ENCODE data around the gene SMOC1.
A peak's percentile ranks its signal among the peaks of the same experiment; 100 is the strongest.

The SMOC1 gene, protein sequence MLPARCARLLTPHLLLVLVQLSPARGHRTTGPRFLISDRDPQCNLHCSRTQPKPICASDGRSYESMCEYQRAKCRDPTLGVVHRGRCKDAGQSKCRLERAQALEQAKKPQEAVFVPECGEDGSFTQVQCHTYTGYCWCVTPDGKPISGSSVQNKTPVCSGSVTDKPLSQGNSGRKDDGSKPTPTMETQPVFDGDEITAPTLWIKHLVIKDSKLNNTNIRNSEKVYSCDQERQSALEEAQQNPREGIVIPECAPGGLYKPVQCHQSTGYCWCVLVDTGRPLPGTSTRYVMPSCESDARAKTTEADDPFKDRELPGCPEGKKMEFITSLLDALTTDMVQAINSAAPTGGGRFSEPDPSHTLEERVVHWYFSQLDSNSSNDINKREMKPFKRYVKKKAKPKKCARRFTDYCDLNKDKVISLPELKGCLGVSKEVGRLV

GRCh38 chr14:69879175-69880043 lies at the start of gene SMOC1:
TSS of gene SMOC1 (plus strand) at chr14:69879416. CDS start at chr14:69879679, 263 bp downstream.
- DNase-seq: peak; percentile 67

DNA sequence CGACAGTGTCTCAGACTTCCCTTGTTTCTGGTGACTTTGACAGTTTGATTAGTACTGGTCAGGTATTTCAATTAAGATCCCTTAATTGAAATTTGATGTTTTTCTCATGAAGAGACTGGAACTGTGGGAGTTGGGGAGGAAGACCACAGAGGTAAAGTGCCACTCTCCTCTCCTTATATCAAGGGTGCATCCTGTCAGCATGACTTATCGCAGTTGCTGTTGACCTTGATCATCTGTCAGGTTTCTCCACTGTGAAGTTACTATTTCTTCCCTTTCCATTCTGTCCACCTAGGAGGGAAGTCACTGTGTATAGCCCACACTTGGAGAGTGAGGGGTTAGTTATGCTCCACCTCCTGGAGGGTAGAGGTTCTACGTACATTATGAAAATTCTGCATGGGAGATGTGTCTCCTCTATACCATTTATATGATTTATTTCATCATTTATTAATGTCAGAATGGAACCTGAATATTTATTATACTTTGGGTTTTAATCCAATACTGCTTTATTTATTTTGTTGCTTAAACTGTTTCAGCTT lies 40.3 kb upstream of the SMOC1 start:
- DNase-seq: no peak

DNA sequence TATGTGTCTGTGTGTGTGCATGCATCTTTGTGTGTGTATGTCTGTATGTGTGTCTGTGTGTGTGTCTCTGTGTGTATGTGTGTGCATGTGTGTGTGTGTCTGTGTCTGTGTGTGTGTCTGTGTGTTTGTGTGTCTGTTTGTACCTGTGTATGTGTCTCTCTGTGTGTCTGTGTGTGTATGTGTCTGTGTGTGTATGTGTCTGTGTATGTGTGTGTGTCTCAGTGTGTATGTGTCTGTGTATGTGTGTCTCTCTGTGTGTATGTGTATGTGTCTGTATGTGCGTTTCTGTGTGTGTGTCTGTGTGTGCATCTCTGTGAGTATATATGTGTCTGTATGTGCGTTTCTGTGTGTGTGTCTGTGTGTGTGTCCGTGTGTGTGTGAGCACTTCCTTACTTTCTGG lies 39.6 kb upstream of the SMOC1 start:
- DNase-seq: no peak

DNA sequence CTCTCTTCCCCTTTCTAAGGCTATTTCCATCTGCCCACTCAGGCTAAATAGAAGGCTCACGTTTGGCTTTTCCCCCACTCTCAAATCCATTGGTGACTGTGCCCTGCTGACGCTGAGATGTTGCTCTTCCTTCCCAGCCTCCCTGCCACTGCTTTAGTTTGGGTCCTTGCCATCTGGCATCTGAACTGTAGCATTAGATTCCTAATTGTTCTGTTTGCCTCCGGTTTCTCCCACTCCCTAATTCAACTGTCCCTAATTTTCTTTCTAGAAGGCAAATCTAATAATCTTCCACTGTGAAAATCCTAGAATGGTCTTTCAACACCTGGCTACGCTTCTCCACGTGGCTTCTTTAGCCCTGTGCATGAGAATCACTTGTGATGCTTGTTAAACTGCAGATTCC lies 37.6 kb upstream of the SMOC1 start:
- DNase-seq: peak; percentile 40

DNA sequence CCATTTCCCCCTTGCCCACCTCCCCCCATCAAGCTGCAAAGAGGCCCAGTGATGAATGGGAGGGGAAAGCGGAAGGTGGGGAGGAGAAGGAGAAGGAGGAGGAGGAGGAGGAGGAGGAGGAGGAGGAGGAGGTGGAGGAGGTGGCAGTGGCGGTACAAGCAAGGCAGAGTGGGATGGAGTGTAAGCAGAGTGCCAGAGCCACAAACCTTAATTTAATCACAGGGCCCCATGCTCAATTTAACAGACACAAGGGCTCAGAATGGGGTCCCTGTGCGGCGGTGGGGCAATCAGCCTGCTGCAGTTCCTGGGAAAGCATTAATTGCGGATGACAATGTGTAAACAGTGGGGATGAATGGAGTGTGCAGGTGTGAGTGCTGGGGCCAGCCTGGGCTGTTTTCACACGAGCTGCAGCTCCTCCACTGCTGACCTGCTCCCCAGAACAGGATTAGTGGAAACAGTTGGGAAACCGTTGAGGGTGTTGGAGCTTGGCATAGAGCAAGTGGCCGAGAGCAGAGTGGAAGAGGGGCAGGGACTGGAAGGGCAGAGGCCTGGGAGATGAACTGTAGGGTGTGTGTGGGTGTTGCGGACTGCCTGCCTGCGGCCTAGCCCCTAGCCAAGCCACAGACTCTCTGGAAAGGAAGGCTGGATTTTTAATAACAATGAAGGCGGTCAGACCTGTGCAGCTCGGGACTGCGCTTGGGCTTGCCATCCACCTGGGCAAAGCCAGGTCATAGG lies 36.4 kb upstream of the SMOC1 start:
- no peak for DNase-seq

DNA sequence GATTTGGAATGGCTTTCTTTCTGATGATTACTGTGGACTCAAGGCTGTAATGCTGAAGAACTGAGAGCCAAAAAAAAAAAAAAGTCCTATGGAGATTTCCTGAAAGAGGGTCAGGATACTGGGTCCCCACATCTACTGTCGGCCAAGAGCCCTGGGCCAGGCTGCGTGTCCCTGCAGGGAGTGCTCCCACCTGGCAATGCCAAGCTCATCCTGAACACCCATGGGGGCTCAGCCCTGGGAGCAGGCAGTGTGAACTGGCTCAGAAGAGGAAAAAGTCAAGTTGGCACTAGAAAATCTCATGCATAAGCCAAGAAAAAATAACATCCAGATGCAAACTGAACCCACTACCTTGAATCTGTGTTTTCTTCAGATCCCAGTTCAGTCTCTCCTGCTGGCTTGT lies 35.0 kb upstream of the SMOC1 start:
- DNase-seq: no peak

- no peak for DNase-seq
Measured at GRCh38 chr14:69845050-69845581, 34.1 kb upstream of the SMOC1 start.

DNA sequence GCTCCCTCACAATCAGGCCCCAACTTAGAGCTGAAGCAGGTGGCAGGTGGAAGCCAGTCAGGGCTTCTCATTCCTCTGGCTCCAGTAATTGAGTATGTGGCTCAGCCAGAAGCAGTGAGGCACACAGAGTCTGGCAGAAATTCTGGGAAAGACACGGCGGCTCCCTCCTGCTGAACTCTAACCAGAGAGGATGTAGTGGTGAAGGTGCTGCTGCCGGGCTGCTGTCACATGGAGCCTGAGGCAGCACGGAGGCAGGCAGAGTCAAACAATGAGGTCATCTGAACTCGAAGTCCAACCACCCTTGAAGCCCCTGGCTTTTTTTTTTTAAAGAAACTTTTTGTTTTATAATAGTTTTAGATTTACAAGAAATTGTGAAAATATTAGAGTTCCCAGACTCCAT lies 33.4 kb upstream of the SMOC1 start:
- no peak for DNase-seq

DNA sequence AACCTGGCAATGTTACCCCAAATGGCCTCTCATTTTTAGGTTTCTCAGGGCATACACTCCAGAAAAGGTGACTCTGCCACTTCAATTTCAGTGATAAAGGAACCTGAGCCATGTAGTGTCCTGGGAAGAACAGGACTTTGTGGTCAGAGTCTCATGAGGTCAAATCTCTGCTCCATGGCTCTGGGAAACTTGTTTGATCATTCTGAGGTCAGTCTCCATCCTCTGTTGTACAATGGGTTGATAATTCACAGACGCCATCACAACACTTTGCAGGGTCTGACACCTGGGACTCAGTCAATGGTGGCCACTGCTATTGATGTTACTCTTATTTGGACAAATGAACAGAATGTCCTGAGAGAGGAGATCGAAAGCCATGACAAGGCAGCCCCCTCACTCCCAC lies 31.1 kb upstream of the SMOC1 start:
- DNase-seq: no peak

GRCh38 chr14:69848903-69849391 lies 30.3 kb upstream of the SMOC1 start:
- DNase-seq: no peak

- no peak for DNase-seq
Measured at GRCh38 chr14:69850086-69850735, 29.0 kb upstream of the SMOC1 start.

DNA sequence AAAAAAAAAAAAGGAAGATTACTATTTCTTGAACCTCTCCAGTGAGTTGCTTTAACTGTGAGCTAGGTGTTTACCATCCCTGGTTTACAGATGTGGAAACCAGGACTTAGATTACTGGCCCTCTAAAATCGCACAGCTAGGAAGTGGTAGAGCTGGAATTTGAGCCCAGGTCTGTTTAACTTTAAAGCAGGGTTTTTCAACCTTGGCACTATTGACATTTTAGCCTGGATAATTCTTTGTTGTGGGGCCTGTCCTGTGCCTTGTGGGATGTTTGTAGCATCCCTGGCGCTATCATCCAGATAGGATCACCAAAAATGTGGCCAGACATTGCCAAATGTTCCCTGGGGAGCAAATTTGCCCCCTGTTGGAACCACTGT lies 28.5 kb upstream of the SMOC1 start:
- no peak for DNase-seq

- DNase-seq: no peak
Measured at GRCh38 chr14:69852531-69853321, 26.5 kb upstream of the SMOC1 start.

GRCh38 chr14:69853774-69854173 lies 25.4 kb upstream of the SMOC1 start:
- DNase-seq: no peak

- DNase-seq: no peak
Measured at GRCh38 chr14:69854598-69854997, 24.6 kb upstream of the SMOC1 start.

DNA sequence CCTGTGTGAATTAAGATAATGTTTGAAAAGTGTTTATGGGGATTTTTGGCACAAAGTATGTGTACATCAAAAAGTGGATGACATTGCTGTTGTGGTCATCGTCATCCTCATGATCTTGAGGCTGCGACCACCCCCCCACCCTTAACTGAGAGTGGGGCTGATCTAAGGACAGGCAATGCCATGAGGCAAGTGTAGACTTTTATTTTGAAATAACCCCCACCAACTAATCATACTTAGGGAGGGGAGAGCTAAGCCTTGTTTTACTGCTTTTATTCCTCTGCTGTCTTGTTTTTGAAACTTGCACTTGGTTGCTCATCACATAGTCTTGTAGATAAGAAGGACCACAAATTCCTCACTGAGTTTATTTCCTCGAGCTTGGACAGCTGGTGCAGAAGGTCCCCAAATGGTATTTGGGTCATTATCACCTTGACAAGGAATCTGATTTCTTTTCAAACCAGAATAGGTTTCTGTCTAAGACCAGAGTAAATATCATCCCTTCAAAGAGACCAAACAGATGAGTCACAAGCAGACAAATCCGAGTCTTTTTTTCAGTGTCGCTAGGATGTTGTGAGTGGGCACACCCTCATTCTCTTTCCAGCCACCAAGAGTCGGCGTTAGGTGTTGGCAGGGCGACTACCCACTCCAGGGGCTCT lies 23.9 kb upstream of the SMOC1 start:
- no peak for DNase-seq

DNA sequence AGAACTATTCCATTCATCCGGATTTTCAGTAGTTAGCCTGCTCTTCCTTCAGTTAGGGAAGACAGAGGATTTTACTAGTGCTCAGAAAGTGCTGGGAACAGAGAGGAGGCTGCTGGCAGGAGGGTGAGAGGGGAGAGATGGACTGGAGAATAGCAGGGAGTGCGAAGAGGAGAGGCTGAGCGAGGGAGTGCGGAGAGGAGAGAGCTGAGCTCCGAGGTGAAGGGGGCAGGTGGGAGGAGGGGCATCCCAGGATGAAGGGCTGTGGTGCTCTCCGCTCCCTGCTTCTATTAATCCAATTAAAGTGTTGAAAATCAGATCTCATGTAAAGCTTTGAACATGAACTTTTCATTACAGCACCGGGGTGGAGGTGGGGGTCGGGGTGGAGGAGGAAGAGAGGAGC lies 20.4 kb upstream of the SMOC1 start:
- DNase-seq: no peak

DNA sequence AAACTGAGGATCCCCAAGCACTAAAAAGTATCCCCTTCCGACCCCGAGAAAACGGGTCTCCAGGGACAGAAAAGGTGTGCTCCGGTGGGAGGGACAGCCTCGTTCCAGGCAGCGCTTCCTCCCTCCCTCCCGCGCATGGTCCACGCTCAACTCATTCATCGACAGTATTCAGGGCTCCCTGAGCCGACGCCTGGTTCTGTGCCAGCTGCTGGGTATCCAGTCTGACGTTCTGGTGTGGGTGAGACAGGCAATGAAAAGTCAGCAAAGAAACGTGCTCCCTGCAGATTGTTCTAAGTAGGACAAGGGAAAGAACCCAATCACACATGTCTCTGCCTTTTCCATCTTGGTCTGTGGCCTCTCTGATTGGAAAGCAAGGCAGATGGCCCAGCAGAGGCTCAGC lies 19.6 kb upstream of the SMOC1 start:
- DNase-seq: no peak

- no peak for DNase-seq
Measured at GRCh38 chr14:69860221-69860620, 19.0 kb upstream of the SMOC1 start.

DNA sequence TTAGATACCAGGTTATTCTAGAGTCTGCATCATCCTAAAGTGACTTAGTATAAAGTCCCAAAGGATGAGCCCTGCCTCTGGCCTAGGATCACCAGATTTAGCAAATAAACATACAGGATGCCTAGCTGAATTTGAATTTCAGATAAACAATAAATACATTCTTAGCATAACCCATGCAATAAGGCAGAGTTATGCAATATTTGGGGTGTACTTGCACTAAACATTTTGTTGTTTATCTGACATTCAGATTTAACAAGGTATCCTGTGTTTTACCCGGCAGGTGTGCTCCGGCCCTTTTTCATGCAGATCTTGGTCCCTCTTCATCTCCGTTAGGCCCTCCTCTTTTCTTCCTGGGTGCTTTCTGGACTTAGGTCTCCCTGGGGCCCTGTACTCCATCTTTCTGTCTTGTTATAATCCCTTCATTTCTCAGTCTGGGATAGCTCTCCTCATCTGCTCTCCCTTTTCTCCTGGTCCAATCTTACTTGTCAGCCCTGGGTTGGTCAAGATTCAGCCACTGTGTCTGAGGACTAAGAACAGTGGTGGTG lies 18.1 kb upstream of the SMOC1 start:
- DNase-seq: no peak
